Adrenal gland (tissue), 12 donors: ENCODE results near the gene AGK. TPM values are rescaled to one million over a fixed set of nuclear protein-coding genes. Genes with fewer than 3 reads are reported as not detected.

Source experiments
- DNase-seq, 7 donors: peaks; one replicate each; pipeline ENCODE4 v3.0.0-alpha.2; 2019 to 2020
- H3K27ac ChIP-seq, 5 donors: fragments of 200-600 bp; sonication (generic) in 4 of 5; 1 replicate in 3 of 5; 2 replicates in 2 of 5; pipeline versions ENCODE4 v1.5.1 to v1.8.0; 2016 to 2020; ENCODE audit warnings: mild to moderate bottlenecking in 1 of 5
- H3K27me3 ChIP-seq: fragments of 200-600 bp; 2 replicates; pipeline ENCODE4 v1.8.0; 2021
- H3K36me3 ChIP-seq, 2 donors: fragments of 200-600 bp; replicated peaks in 1 of 2; 1 replicate in 1 of 2; 2 replicates in 1 of 2; pipeline versions ENCODE4 v1.5.1 to v1.8.0; 2018 to 2022
- H3K4me1 ChIP-seq, 2 donors: fragments of 200-600 bp; replicated peaks in 1 of 2; 1 replicate in 1 of 2; 2 replicates in 1 of 2; pipeline versions ENCODE4 v1.5.1 to v1.8.0; 2018 to 2021
- H3K4me3 ChIP-seq, 4 donors: fragments of 200-600 bp; sonication (generic) in 3 of 4; one replicate each; pipeline ENCODE4 v1.5.1; 2016 to 2018
- H3K9me3 ChIP-seq, 3 donors: fragments of 200-600 bp; sonication (generic) in 1 of 3; replicated peaks in 1 of 3; 1 replicate in 2 of 3; 2 replicates in 1 of 3; pipeline versions ENCODE4 v1.5.1 to v1.8.0; 2016 to 2021
- CTCF ChIP-seq, 6 experiments: fragments of 450-650 bp in 4 of 6; fragments of 200-600 bp in 2 of 6; sonication (generic) in 1 of 6; IDR thresholded peaks; 1 replicate in 5 of 6; 2 replicates in 1 of 6; pipeline versions ENCODE4 v1.5.1 to v1.8.0; 2016 to 2021; ENCODE audit warnings: antibody characterized with exemption in 6 of 6, mild to moderate bottlenecking in 2 of 6, moderate library complexity in 1 of 6
- POLR2A ChIP-seq, 2 donors: fragments of 450-650 bp; IDR thresholded peaks; one replicate each; pipeline ENCODE4 v1.6.1; 2017; ENCODE audit warnings: antibody characterized with exemption in 2 of 2, mild to moderate bottlenecking in 2 of 2, moderate library complexity in 1 of 2
- whole genome bisulfite sequencing, 4 donors: extraction: QIAGEN DNeasy Blood & Tissue Kit in 2 of 4; methylation state at CpG; one replicate each; pipeline versions ENCODE4 v1.1.5 to v1.1.7; 2013 to 2017; 5-methylcytosine and 5-hydroxymethylcytosine counted together
- intact Hi-C, 2 donors: fragments of 100-400 bp; cut with DNase I; formaldehyde crosslinking; loops; one replicate each; pipeline versions ENCODE4 v1.14.1 to v1.15.0; 2022 to 2023
- polyA plus RNA-seq, 3 donors: library from polyadenylated mRNA; stranded (reverse); fragments of 200-250 nt in 2 of 3; fragments of 350-450 nt in 1 of 3; fragmentation: Illumina TruSeq in 1 of 3; extraction: RNeasy Lipid Tissue Mini Kit (QIAGEN cat#74804) in 1 of 3; gene quantifications; one replicate each; pipeline ENCODE4 v1.2.3, GENCODE V29; 2013 to 2014
- total RNA-seq, 9 donors: library from RNA; depleted of rRNA in 4 of 9; stranded (reverse); fragments of >200 nt in 4 of 9; fragments of 120-200 nt in 1 of 9; fragmentation: NEBNext Ultra II Directional in 1 of 9; extraction: Animal tissue kit (Norgen Biotek cat#: 25700) in 1 of 9; gene quantifications; one replicate each; pipeline versions ENCODE4 v1.1.0 to v1.2.4, GENCODE V29; 2013 to 2023
- donor health status: healthy with polysubstance abuse.
- donor health status: Bipolar disorder and iron deficiency.
- donor health status: DM: yes; HTN: yes; CAD: no.
- donor health status: DM: no; HTN: no; CAD: no.
- donor health status: DM: no; HTN: no; CAD: no.
- donor health status: DM: yes; HTN: yes; CAD: no.

Gene AGK
- total and polyA plus RNA-seq, 12 donors, result 11.1 to 89.9 (median 28.3) TPM

- no peaks in the 10 kb centered on the region for H3K36me3 ChIP-seq
- H3K4me1 ChIP-seq, result peaks cover 3 to 23% of the 10 kb centered on the region in 2 donors
- no peaks in the 10 kb centered on the region for H3K27me3 ChIP-seq
- H3K27ac ChIP-seq, result no peak overlapping the region
- 79 to 94% (median 88%) methylated on average over 1 of the region's 1 CpG for WGBS, 4 donors
- no peak for DNase-seq
- intact Hi-C loops, result no loop called here
- TF ChIP-seq CTCF (IDR thresholded peaks at IDR 0.05), result no peak
- no peak for TF ChIP-seq POLR2A (IDR thresholded peaks at IDR 0.05)
- H3K4me3 ChIP-seq, result no peak overlapping the region
- H3K9me3 ChIP-seq, result no peaks in the 10 kb centered on the region
These were observed 147.2 kb downstream of the AGK start for GRCh38 chr7:141698247-141699015.

- Histone ChIP-seq H3K36me3 (no peaks in the 10 kb centered on the region), H3K27ac (no peak overlapping the region), H3K4me1 (peaks cover 3 to 23% of the 10 kb centered on the region in 2 donors), H3K27me3 (no peaks in the 10 kb centered on the region), H3K9me3 (no peaks in the 10 kb centered on the region), H3K4me3 (no peak overlapping the region)
- TF ChIP-seq CTCF (IDR thresholded peaks at IDR 0.05) (no peak), POLR2A (IDR thresholded peaks at IDR 0.05) (no peak)
- DNase-seq, result no peak
- intact Hi-C loops, result no loop called here
- WGBS, 4 donors, result 63 to 81% (median 75%) methylated on average over 3 of the region's 3 CpGs
These were observed 148.7 kb downstream of the AGK start for GRCh38 chr7:141699860-141700259.

GRCh38 chr7:141700296-141700847 lies 149.2 kb downstream of the AGK start:
- 64 to 68% (median 65%) methylated on average over 5 of the region's 5 CpGs for WGBS, 4 donors
- TF ChIP-seq CTCF (IDR thresholded peaks at IDR 0.05) (no peak), POLR2A (IDR thresholded peaks at IDR 0.05) (no peak)
- H3K27ac ChIP-seq, result peak overlapping the region in 2 of 5 donors; percentile 66 to 83
- no peaks in the 10 kb centered on the region for H3K27me3 ChIP-seq
- no peak for DNase-seq
- no peaks in the 10 kb centered on the region for H3K36me3 ChIP-seq
- peak overlapping the region in 1 of 4 donors; percentile 67 for H3K4me3 ChIP-seq
- intact Hi-C loops, result no loop called here
- peaks cover 3 to 23% of the 10 kb centered on the region in 2 donors for H3K4me1 ChIP-seq
- no peaks in the 10 kb centered on the region for H3K9me3 ChIP-seq

GRCh38 chr7:141700848-141701371 lies 149.7 kb downstream of the AGK start:
- Histone ChIP-seq H3K36me3 (no peaks in the 10 kb centered on the region), H3K4me3 (peak overlapping the region in 2 of 4 donors; percentile 67 to 74), H3K4me1 (peaks cover 3 to 23% of the 10 kb centered on the region in 2 donors), H3K27me3 (no peaks in the 10 kb centered on the region), H3K9me3 (no peaks in the 10 kb centered on the region), H3K27ac (peak overlapping the region in 3 of 5 donors; percentile 66 to 83 (median 82))
- intact Hi-C loops, result no loop called here
- peak in 1 of 7 donors; percentile 8 for DNase-seq
- TF ChIP-seq CTCF (IDR thresholded peaks at IDR 0.05) (no peak), POLR2A (IDR thresholded peaks at IDR 0.05) (no peak)
- WGBS, 4 donors, result 15 to 27% (median 16%) methylated on average over 13 to 20 of the region's 20 CpGs
